HEK293 (cell line): ENCODE data around the gene SLC2A11.
A peak's percentile ranks its signal among the peaks of the same experiment; 100 is the strongest.

Source experiments
- KLF10 ChIP-seq: fragments of 450-650 bp; IDR thresholded peaks from 2 replicates; pipeline ENCODE4 v1.5.1; 2018; ENCODE audit warnings: missing biosample characterization, mild to moderate bottlenecking, missing genetic modification characterization
- KLF16 ChIP-seq: fragments of 450-650 bp; formaldehyde crosslinking; IDR thresholded peaks from 2 replicates; pipeline ENCODE4 v1.5.1; 2017; ENCODE audit warnings: missing biosample characterization, missing genetic modification characterization
- REST ChIP-seq: fragments of 450-650 bp; formaldehyde crosslinking; IDR thresholded peaks from 2 replicates; pipeline ENCODE4 v1.5.1; 2016; ENCODE audit warnings: missing biosample characterization, missing genetic modification characterization
- TCF7L2 ChIP-seq: IDR thresholded peaks from 2 replicates; pipeline ENCODE4 v1.6.1; 2011; ENCODE audit warnings: low read depth, mild to moderate bottlenecking, inconsistent platforms, low read length, moderate library complexity, borderline replicate concordance
- ZFP37 ChIP-seq: fragments of 450-650 bp; formaldehyde crosslinking; IDR thresholded peaks from 2 replicates; pipeline ENCODE4 v1.5.1; 2016; ENCODE audit warnings: missing biosample characterization, missing genetic modification characterization
- ZNF138 ChIP-seq: fragments of 450-650 bp; formaldehyde crosslinking; IDR thresholded peaks from 2 replicates; pipeline ENCODE4 v1.5.1; 2016; ENCODE audit warnings: missing biosample characterization, missing genetic modification characterization, borderline replicate concordance
- ZNF19 ChIP-seq: fragments of 450-650 bp; formaldehyde crosslinking; IDR thresholded peaks from 2 replicates; pipeline ENCODE4; 2016; ENCODE audit warnings: missing biosample characterization, missing genetic modification characterization, low read depth
- ZNF2 ChIP-seq: fragments of 450-650 bp; formaldehyde crosslinking; IDR thresholded peaks from 2 replicates; pipeline ENCODE4 v1.5.1; 2016; ENCODE audit warnings: missing biosample characterization, missing genetic modification characterization
- ZNF202 ChIP-seq: fragments of 450-650 bp; formaldehyde crosslinking; IDR thresholded peaks from 2 replicates; pipeline ENCODE4 v1.5.1; 2016; ENCODE audit warnings: missing biosample characterization, missing genetic modification characterization, borderline replicate concordance
- ZNF280D ChIP-seq: fragments of 450-650 bp; formaldehyde crosslinking; IDR thresholded peaks from 2 replicates; pipeline ENCODE4 v1.5.1; 2016; ENCODE audit warnings: missing biosample characterization, missing genetic modification characterization
- ZNF302 ChIP-seq: fragments of 450-650 bp; formaldehyde crosslinking; IDR thresholded peaks from 2 replicates; pipeline ENCODE4 v1.5.1; 2016; ENCODE audit warnings: missing biosample characterization, missing genetic modification characterization, low read depth
- ZNF311 ChIP-seq: fragments of 450-650 bp; formaldehyde crosslinking; IDR thresholded peaks from 2 replicates; pipeline ENCODE4 v1.5.1; 2017; ENCODE audit warnings: missing biosample characterization, missing genetic modification characterization, borderline replicate concordance
- ZNF391 ChIP-seq: fragments of 450-650 bp; formaldehyde crosslinking; IDR thresholded peaks from 2 replicates; pipeline ENCODE4 v1.5.1; 2016; ENCODE audit warnings: low read depth, missing biosample characterization, missing genetic modification characterization, borderline replicate concordance
- ZNF423 ChIP-seq: fragments of 450-650 bp; formaldehyde crosslinking; IDR thresholded peaks from 2 replicates; pipeline ENCODE4 v1.5.1; 2016; ENCODE audit warnings: missing biosample characterization, missing genetic modification characterization
- ZNF449 ChIP-seq: fragments of 450-650 bp; formaldehyde crosslinking; IDR thresholded peaks from 2 replicates; pipeline ENCODE4 v1.5.1; 2017; ENCODE audit warnings: missing biosample characterization, mild to moderate bottlenecking, missing genetic modification characterization, moderate library complexity
- ZNF488 ChIP-seq: fragments of 450-650 bp; formaldehyde crosslinking; IDR thresholded peaks from 2 replicates; pipeline ENCODE4 v1.5.1; 2016; ENCODE audit warnings: missing biosample characterization, missing genetic modification characterization
- ZNF510 ChIP-seq: fragments of 450-650 bp; formaldehyde crosslinking; IDR thresholded peaks from 2 replicates; pipeline ENCODE4 v1.5.1; 2018; ENCODE audit warnings: mild to moderate bottlenecking, missing genetic modification characterization, missing biosample characterization; ENCODE audit not compliant: insufficient replicate concordance
- ZNF530 ChIP-seq: fragments of 450-650 bp; formaldehyde crosslinking; IDR thresholded peaks from 2 replicates; pipeline ENCODE4 v1.5.1; 2016; ENCODE audit warnings: low read depth, missing biosample characterization, missing genetic modification characterization
- ZNF544 ChIP-seq: fragments of 450-650 bp; formaldehyde crosslinking; IDR thresholded peaks from 2 replicates; pipeline ENCODE4 v1.5.0; 2017; ENCODE audit warnings: missing biosample characterization, missing genetic modification characterization
- ZNF555 ChIP-seq: fragments of 450-650 bp; formaldehyde crosslinking; conservative IDR thresholded peaks from 2 replicates; pipeline ENCODE4 v1.5.1; 2017; ENCODE audit warnings: missing biosample characterization, mild to moderate bottlenecking, missing genetic modification characterization, inconsistent platforms
- ZNF610 ChIP-seq: fragments of 450-650 bp; formaldehyde crosslinking; IDR thresholded peaks from 2 replicates; pipeline ENCODE4 v1.5.1; 2016; ENCODE audit warnings: missing biosample characterization, missing genetic modification characterization, borderline replicate concordance
- ZNF658 ChIP-seq: fragments of 450-650 bp; formaldehyde crosslinking; IDR thresholded peaks from 2 replicates; pipeline ENCODE4; 2016; ENCODE audit warnings: missing biosample characterization, missing genetic modification characterization
- ZNF660 ChIP-seq: fragments of 450-650 bp; IDR thresholded peaks from 2 replicates; pipeline ENCODE4 v1.5.1; 2018; ENCODE audit warnings: missing biosample characterization, mild to moderate bottlenecking, missing genetic modification characterization
- ZNF701 ChIP-seq: fragments of 450-650 bp; formaldehyde crosslinking; IDR thresholded peaks from 2 replicates; pipeline ENCODE4 v1.5.1; 2016; ENCODE audit warnings: missing biosample characterization, missing genetic modification characterization
- ZNF747 ChIP-seq: fragments of 450-650 bp; formaldehyde crosslinking; IDR thresholded peaks from 2 replicates; pipeline ENCODE4 v1.5.1; 2016; ENCODE audit warnings: missing biosample characterization, missing genetic modification characterization
- ZNF837 ChIP-seq: fragments of 450-650 bp; formaldehyde crosslinking; IDR thresholded peaks from 2 replicates; pipeline ENCODE4 v1.5.1; 2016; ENCODE audit warnings: missing biosample characterization, missing genetic modification characterization
- ZSCAN16 ChIP-seq: fragments of 450-650 bp; formaldehyde crosslinking; IDR thresholded peaks from 2 replicates; pipeline ENCODE4 v1.5.1; 2016; ENCODE audit warnings: missing biosample characterization, missing genetic modification characterization
- ZSCAN30 ChIP-seq: fragments of 450-650 bp; IDR thresholded peaks from 2 replicates; pipeline ENCODE4 v1.5.1; 2018; ENCODE audit warnings: missing biosample characterization, mild to moderate bottlenecking, missing genetic modification characterization, moderate library complexity
- ZXDB ChIP-seq: fragments of 450-650 bp; formaldehyde crosslinking; IDR thresholded peaks from 2 replicates; pipeline ENCODE4 v1.5.1; 2016; ENCODE audit warnings: missing biosample characterization, missing genetic modification characterization

Gene SLC2A11

GRCh38 chr22:23894710-23895598, 37.3 kb downstream of the SLC2A11 start (continued):
- TF ChIP-seq ZFP37 (tag by site-specific recombination), result peak; percentile 56; the same call in 1 of the 2 replicates
- TF ChIP-seq ZNF138 (tag by site-specific recombination), result no peak
- TF ChIP-seq ZNF488 (tag by site-specific recombination), result no peak
- TF ChIP-seq KLF16 (tag by site-specific recombination), result peak; percentile 71; the same call in 1 of the 2 replicates
- no peak for TF ChIP-seq ZNF701 (tag by site-specific recombination)
- no peak for TF ChIP-seq ZNF555
- no peak for TF ChIP-seq ZNF449
- TF ChIP-seq ZNF280D (tag by site-specific recombination), result no peak
- TF ChIP-seq ZNF510, result no peak
- 0 out of 2 replicates have a peak, but pooled peaks have one; percentile 5 for TF ChIP-seq ZSCAN16
- TF ChIP-seq ZNF2 (tag by site-specific recombination), result no peak
- no peak for TF ChIP-seq ZNF302 (tag by site-specific recombination)
- TF ChIP-seq ZNF837, result no peak
- no peak; the same call in none of the 2 replicates for TF ChIP-seq ZXDB (tag by site-specific recombination)
- TF ChIP-seq TCF7L2, result no peak
- TF ChIP-seq ZNF658 (tag by site-specific recombination), result no peak
- peak; percentile 46; the same call in 1 of the 2 replicates for TF ChIP-seq ZNF19 (tag by site-specific recombination)
- TF ChIP-seq ZNF311, result no peak
- no peak for TF ChIP-seq ZNF747 (tag by site-specific recombination)
- no peak for TF ChIP-seq ZNF544
- peak; percentile 75 for TF ChIP-seq ZNF660 (tag by site-specific recombination)
- peak; percentile 93 for TF ChIP-seq ZSCAN30 (tag by site-specific recombination)
- peak; percentile 69 for TF ChIP-seq ZNF610 (tag by site-specific recombination)
- no peak for TF ChIP-seq REST
- 0 out of 2 replicates have a peak, but pooled peaks have one; percentile 25 for TF ChIP-seq ZNF423 (tag by site-specific recombination)
- peak; percentile 15; the same call in 1 of the 2 replicates for TF ChIP-seq ZNF391 (tag by site-specific recombination)
- peak; percentile 75 for TF ChIP-seq KLF10 (tag by site-specific recombination)
- no peak for TF ChIP-seq ZNF530
- no peak for TF ChIP-seq ZNF202 (tag by site-specific recombination)
